Measurements from ENCODE around the gene NT5C3A. TPM values are rescaled to one million over a fixed set of nuclear protein-coding genes. Genes with fewer than 3 reads are reported as not detected.

NT5C3A gene
- total RNA-seq, 4 donors from 2014 or later, result 9.0 to 115 (median 55.7) TPM

DNA sequence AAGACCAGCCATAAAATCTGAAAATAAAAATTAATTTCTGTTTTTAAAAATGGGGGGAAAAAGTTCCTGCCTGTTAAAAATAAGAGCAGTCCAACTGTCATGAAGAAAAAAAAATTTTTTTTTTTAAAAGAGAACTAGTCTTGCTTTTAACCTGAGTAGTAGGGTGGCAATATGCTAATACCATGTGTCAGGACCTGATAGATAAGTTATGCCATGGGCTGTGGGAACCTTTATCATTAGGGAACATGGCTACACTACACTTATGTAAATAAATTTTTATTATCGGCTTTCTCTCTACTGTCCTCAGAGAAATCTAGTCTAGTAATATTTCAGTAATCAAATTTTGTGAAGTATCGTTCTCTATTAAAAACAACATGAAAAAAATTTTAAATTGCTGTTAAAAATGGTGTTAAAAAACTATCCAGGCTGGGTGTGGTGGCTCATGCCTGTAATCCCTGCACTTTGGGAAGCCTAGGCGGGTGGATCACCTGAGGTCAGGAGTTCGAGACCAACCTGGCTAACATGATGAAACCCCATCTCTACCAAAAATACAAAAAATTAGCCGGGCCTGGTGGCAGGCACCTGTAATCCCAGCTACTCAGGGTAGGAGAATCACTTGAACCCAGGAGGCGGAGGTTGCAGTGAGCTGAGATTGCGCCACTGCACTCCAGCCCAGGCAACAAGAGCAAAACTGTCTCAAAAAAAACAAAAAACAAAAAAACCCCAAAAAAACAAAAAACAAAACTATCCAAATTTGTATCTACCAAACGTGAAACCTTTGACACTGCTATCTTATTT lies 20.7 kb downstream of the NT5C3A start:
- intact Hi-C loops (cut with DNase I; ENCODE audit: low total_unique reads) (no loop called here), in situ Hi-C loops (cut with MboI; ENCODE audit: low pct_ligation_motif_present in 1 of 4, low pct_unique_long_range_greater_than_20kb in 1 of 4, low sequenced_read_pairs in 3 of 4) (no loop called here)
- TF ChIP-seq POLR2AphosphoS5 (IDR thresholded peaks at IDR 0.05) (no peak), EP300 (IDR thresholded peaks at IDR 0.05; ENCODE audit: low read depth) (no peak), POLR2A (IDR thresholded peaks at IDR 0.05) (no peak)
- TF ChIP-seq, protein P1, sequence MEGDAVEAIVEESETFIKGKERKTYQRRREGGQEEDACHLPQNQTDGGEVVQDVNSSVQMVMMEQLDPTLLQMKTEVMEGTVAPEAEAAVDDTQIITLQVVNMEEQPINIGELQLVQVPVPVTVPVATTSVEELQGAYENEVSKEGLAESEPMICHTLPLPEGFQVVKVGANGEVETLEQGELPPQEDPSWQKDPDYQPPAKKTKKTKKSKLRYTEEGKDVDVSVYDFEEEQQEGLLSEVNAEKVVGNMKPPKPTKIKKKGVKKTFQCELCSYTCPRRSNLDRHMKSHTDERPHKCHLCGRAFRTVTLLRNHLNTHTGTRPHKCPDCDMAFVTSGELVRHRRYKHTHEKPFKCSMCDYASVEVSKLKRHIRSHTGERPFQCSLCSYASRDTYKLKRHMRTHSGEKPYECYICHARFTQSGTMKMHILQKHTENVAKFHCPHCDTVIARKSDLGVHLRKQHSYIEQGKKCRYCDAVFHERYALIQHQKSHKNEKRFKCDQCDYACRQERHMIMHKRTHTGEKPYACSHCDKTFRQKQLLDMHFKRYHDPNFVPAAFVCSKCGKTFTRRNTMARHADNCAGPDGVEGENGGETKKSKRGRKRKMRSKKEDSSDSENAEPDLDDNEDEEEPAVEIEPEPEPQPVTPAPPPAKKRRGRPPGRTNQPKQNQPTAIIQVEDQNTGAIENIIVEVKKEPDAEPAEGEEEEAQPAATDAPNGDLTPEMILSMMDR (IDR thresholded peaks at IDR 0.05), result no peak
- no peaks in the 10 kb centered on the region for H3K36me3 ChIP-seq
- no peak overlapping the region for H3K4me3 ChIP-seq
- H3K4me1 ChIP-seq, result peaks cover 14 to 88% (median 49%) of the 10 kb centered on the region in 4 donors
- WGBS, 2 donors (ENCODE audit: low coverage in 1 of 2), result 86 to 88% methylated on average over 6 to 8 of the region's 8 CpGs
- no peaks in the 10 kb centered on the region for H3K27me3 ChIP-seq
- H3K27ac ChIP-seq, result peak overlapping the region in 3 of 4 donors; percentile 82 to 89 (median 86)
- H3K9me3 ChIP-seq, result no peaks in the 10 kb centered on the region
- DNase-seq, result no peak

DNA sequence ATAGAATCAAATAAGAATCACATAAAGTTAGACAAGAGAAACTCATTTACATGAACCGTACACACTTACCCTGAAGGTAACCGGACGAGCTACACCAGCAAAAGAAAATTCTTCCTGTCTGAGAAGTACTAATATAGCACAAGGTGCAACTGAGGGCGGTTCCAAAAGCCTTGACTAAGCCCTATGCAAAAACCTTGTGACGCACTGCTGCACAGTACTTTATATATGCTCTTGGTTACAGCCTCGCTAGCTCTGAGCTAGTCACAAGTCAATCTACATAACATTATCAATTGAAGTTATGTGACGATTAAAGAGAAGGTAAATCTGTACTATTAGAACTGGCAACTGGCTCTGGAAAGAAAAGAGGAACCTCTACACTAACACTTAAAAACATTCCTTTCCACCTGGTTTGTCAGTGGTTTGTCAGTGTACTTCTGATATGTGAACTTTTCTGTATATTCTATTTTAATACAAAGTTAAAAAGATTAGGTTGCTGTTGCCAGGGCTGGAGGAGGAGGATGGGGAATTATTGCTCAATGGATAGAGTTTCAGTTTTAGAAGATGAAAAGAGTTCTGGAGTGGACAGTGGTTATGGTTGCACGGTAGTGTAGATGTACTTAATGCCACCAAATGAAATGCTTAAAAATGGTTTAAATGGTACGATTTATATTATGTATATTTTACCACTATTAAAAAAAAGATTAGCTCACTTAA lies 21.6 kb downstream of the NT5C3A start:
- intact Hi-C loops (cut with DNase I; ENCODE audit: low total_unique reads) (no loop called here), in situ Hi-C loops (cut with MboI; ENCODE audit: low pct_ligation_motif_present in 1 of 4, low pct_unique_long_range_greater_than_20kb in 1 of 4, low sequenced_read_pairs in 3 of 4) (no loop called here)
- TF ChIP-seq POLR2A (IDR thresholded peaks at IDR 0.05) (peak; percentile 92), POLR2AphosphoS5 (IDR thresholded peaks at IDR 0.05) (peak; percentile 66 to 99 (median 98))
- TF ChIP-seq, protein P1 (IDR thresholded peaks at IDR 0.05), result no peak
- DNase-seq, result peak; percentile 80
- Histone ChIP-seq H3K27ac (peak overlapping the region; percentile 53 to 89 (median 80)), H3K4me1 (peaks cover 14 to 82% (median 47%) of the 10 kb centered on the region in 4 donors), H3K9me3 (no peaks in the 10 kb centered on the region), H3K36me3 (no peaks in the 10 kb centered on the region), H3K4me3 (peak overlapping the region in 3 of 4 donors; percentile 35 to 58 (median 36)), H3K27me3 (no peaks in the 10 kb centered on the region)
- WGBS, 2 donors (ENCODE audit: low coverage in 1 of 2), result 20 to 27% methylated on average over 4 to 9 of the region's 9 CpGs

DNA sequence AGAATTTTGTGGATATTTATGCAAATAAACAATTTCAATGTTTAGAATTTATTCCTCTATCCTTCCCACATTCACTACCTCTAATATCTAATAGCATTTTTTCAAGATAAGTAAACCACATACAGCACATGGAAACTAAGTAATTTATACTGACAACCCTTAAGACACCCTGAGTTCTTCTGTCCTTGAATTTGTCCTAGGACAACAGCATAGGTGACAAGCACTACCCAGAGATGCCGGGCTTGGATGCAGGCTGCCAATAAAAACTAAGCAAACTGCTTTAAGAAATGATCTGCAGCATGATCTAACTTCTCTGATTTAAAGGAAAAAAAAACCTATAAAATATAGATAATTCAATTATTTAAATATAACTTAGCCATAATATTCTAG lies 22.7 kb downstream of the NT5C3A start:
- TF ChIP-seq POLR2A (IDR thresholded peaks at IDR 0.05), result no peak
- TF ChIP-seq, protein P1 (IDR thresholded peaks at IDR 0.05), result no peak
- TF ChIP-seq EP300 (IDR thresholded peaks at IDR 0.05; ENCODE audit: low read depth), result no peak
- no peak for TF ChIP-seq POLR2AphosphoS5 (IDR thresholded peaks at IDR 0.05)
- H3K9me3 ChIP-seq, result no peaks in the 10 kb centered on the region
- H3K4me1 ChIP-seq, result peaks cover 12 to 72% (median 36%) of the 10 kb centered on the region in 4 donors
- in situ Hi-C loops (cut with MboI; ENCODE audit: low pct_ligation_motif_present in 1 of 4, low pct_unique_long_range_greater_than_20kb in 1 of 4, low sequenced_read_pairs in 3 of 4) (no loop called here), intact Hi-C loops (cut with DNase I; ENCODE audit: low total_unique reads) (no loop called here)
- no peaks in the 10 kb centered on the region for H3K36me3 ChIP-seq
- DNase-seq, result no peak
- no peaks in the 10 kb centered on the region for H3K27me3 ChIP-seq
- WGBS, 2 donors (ENCODE audit: low coverage in 1 of 2), result 17% methylated on average over 1 of the region's 1 CpG
- peak overlapping the region; percentile 9 to 58 (median 36) for H3K4me3 ChIP-seq
- peak overlapping the region; percentile 53 to 89 (median 80) for H3K27ac ChIP-seq

DNA sequence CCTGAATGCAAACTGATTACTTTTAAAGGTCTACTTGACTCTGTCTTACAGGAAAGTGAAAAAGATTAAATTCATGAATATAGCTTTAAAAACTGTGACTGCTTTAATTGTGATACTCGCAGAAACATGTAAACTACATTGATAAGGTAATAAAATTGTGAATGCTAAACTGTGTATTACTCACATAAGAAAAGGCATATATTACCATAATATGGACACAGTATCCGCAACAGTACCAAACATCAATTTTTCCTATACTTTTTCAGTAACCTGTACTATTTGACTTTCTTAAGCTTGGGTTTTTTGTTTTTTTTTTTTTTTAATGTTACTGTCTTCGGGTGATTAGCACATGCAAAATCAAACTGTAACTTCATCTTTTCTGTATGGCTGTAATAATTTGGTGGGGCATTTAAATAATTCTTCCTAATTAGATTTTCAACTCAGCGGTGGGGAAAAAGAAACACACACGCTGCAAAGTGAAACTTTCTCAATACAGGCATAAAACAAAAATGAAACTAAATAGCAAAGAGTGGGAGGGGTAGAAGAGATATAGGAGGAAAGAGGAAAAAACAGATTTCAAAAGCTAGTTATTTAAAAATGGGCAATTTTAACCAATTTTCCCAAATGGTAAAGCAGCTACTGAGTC lies 23.2 kb downstream of the NT5C3A start:
- no peaks in the 10 kb centered on the region for H3K27me3 ChIP-seq
- no peaks in the 10 kb centered on the region for H3K36me3 ChIP-seq
- intact Hi-C loops (cut with DNase I; ENCODE audit: low total_unique reads) (no loop called here), in situ Hi-C loops (cut with MboI; ENCODE audit: low pct_ligation_motif_present in 1 of 4, low pct_unique_long_range_greater_than_20kb in 1 of 4, low sequenced_read_pairs in 3 of 4) (no loop called here)
- no peaks in the 10 kb centered on the region for H3K9me3 ChIP-seq
- H3K27ac ChIP-seq, result peak overlapping the region; percentile 53 to 89 (median 80)
- no peak for DNase-seq
- 6% methylated on average over 5 of the region's 5 CpGs for WGBS, 2 donors (ENCODE audit: low coverage in 1 of 2)
- no peak for TF ChIP-seq POLR2A (IDR thresholded peaks at IDR 0.05)
- TF ChIP-seq EP300 (IDR thresholded peaks at IDR 0.05; ENCODE audit: low read depth), result no peak
- TF ChIP-seq POLR2AphosphoS5 (IDR thresholded peaks at IDR 0.05), result no peak
- TF ChIP-seq, protein P1 (IDR thresholded peaks at IDR 0.05), result no peak
- peaks cover 9 to 72% (median 31%) of the 10 kb centered on the region in 4 donors for H3K4me1 ChIP-seq
- H3K4me3 ChIP-seq, result peak overlapping the region; percentile 9 to 58 (median 36)

Data from transverse colon (tissue), 4 donors.